Measurements from ENCODE around the gene TNFRSF6B.

DNA sequence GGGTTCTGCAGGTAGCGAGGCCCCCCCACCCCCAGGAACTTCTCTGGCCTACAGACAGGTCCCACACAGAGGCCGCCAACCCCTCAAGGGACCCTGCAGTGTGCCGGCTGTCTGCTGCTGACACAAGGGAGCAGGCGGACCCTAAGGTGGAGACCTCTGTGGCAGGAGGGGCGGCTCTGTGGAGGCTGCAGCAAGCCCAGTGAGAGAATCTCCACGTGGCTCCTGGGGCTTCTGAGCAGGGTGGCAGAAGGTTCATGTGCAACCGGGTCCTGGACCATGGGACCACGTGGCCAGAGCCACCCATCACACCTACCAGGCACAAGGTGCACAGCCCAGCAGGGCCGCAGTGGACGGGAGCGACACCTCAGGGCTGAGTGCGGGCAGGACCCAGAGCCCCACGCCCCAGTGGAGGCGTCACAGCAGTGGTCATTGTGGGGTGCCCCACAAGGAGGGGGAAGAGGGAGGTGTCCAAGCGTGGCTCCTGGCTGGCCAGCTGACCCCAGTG is 7.1 kb downstream of the TNFRSF6B start:
- no peak for TF ChIP-seq CTCF (IDR thresholded peaks at IDR 0.05)
- TF ChIP-seq POLR2AphosphoS5 (IDR thresholded peaks at IDR 0.05) = no peak
- TF ChIP-seq POLR2A (IDR thresholded peaks at IDR 0.05) = no peak
- no peak for TF ChIP-seq EP300 (IDR thresholded peaks at IDR 0.05)

Measured in suprapubic skin (tissue), 4 donors.